Measurements from ENCODE around the gene ATRIP. TPM values are rescaled to one million over a fixed set of nuclear protein-coding genes. Genes with fewer than 3 reads are reported as not detected.

ATRIP gene
- total and polyA plus RNA-seq, 2 of the 4 experiments (the other 2 are of a cell fraction), result 6.8 to 10.8 TPM

- TF ChIP-seq ELK1 (IDR thresholded peaks at IDR 0.05; ENCODE audit: borderline replicate concordance, low read depth, low read length), result no peak
Measured at GRCh38 chr3:48465531-48466378, 19.2 kb downstream of the ATRIP start (continued).

Measured in IMR-90 (cell line).